ENCODE data around the gene PEX11G.

DNA sequence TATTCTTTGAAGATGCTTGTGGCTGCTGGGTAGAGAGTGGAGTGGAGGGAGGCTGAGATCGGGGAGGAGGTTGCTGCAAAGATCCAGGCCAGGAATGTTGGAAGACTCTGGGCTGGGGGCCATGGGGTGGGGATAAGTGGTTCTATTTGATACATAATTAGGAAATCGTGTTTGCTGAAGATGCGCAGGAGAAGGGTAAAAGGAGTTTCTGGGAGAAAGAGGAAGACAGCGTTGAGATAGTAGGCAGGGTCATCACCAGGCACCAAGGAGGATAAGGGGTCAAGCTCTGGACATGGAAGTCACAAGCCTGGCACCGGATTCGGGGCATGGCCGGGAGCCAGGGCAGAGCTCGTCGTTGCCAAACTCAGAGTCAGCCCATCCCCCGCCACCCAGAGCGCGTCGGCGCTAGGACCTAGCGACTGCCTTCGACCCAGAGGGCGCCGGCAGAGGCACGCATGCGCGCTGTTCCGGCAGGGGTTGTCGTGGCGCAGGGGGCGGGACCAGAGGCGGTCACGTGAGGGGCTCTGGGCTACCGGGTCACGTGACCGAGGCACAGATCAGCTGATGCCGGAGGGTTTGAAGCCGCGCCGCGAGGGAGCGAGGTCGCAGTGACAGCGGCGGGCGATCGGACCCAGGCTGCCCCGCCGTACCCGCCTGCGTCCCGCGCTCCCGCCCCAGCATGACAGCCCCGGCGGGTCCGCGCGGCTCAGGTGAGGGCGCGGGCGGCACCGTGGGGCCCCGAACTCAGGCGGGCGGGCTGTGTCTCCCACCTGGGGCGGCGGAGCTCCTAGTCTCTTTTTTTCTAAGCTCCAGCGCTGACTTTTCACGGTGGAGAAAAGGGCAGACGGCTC is 33.5 kb upstream of the PEX11G start, which contains the start of gene MCOLN1:
- TF ChIP-seq, protein P1, sequence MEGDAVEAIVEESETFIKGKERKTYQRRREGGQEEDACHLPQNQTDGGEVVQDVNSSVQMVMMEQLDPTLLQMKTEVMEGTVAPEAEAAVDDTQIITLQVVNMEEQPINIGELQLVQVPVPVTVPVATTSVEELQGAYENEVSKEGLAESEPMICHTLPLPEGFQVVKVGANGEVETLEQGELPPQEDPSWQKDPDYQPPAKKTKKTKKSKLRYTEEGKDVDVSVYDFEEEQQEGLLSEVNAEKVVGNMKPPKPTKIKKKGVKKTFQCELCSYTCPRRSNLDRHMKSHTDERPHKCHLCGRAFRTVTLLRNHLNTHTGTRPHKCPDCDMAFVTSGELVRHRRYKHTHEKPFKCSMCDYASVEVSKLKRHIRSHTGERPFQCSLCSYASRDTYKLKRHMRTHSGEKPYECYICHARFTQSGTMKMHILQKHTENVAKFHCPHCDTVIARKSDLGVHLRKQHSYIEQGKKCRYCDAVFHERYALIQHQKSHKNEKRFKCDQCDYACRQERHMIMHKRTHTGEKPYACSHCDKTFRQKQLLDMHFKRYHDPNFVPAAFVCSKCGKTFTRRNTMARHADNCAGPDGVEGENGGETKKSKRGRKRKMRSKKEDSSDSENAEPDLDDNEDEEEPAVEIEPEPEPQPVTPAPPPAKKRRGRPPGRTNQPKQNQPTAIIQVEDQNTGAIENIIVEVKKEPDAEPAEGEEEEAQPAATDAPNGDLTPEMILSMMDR (IDR thresholded peaks at IDR 0.05; ENCODE audit: insufficient read depth, low read length): no peak
- no peak for TF ChIP-seq GABPA (IDR thresholded peaks at IDR 0.05; ENCODE audit: low read depth)
